HepG2 (cell line): ENCODE data around the gene HNRNPUL1. TPM values are rescaled to one million over a fixed set of nuclear protein-coding genes. Genes with fewer than 3 reads are reported as not detected.

ENCODE experiments used
- CSRNP2 ChIP-seq: sonication (generic); formaldehyde crosslinking; conservative IDR thresholded peaks from 2 replicates; pipeline ENCODE4 v1.8.0; 2022; ENCODE audit warnings: low read depth, missing genetic modification reagents
- GATA4 ChIP-seq: sonication (generic); IDR thresholded peaks from 2 replicates; pipeline ENCODE4 v1.6.1; 2016; ENCODE audit warnings: antibody characterized with exemption, low read depth, borderline replicate concordance
- JDP2 ChIP-seq: sonication (generic); formaldehyde crosslinking; IDR thresholded peaks from 2 replicates; pipeline ENCODE4 v1.8.1; 2022; ENCODE audit warnings: missing genetic modification reagents, borderline replicate concordance
- MZF1 ChIP-seq: sonication (generic); formaldehyde crosslinking; IDR thresholded peaks from 2 replicates; pipeline ENCODE4 v1.8.1; 2023; ENCODE audit warnings: mild to moderate bottlenecking, missing genetic modification reagents, borderline replicate concordance
- ZKSCAN8 ChIP-seq: IDR thresholded peaks from 2 replicates; pipeline ENCODE4 v1.6.1; 2016; ENCODE audit warnings: borderline replicate concordance, missing genetic modification reagents, missing compliant biosample characterization
- ZNF281 ChIP-seq: sonication (generic); formaldehyde crosslinking; IDR thresholded peaks from 2 replicates; pipeline ENCODE4 v1.4.0; 2020; ENCODE audit warnings: missing genetic modification reagents, borderline replicate concordance
- ZNF292 ChIP-seq: sonication (generic); formaldehyde crosslinking; IDR thresholded peaks from 2 replicates; pipeline ENCODE4 v1.8.1; 2022; ENCODE audit warnings: mild to moderate bottlenecking, low read depth, missing genetic modification reagents, borderline replicate concordance
- ZNF407 ChIP-seq: sonication (generic); formaldehyde crosslinking; IDR thresholded peaks from one replicate; pipeline ENCODE4 v1.5.1; 2020; ENCODE audit warnings: mild to moderate bottlenecking, missing genetic modification reagents; ENCODE audit errors: not compliant biosample characterization
- ZNF800 ChIP-seq: sonication (generic); formaldehyde crosslinking; IDR thresholded peaks from 2 replicates; pipeline ENCODE4 v1.4.0; 2020; ENCODE audit warnings: missing genetic modification reagents
- polyA plus RNA-seq, 8 experiments: library from polyadenylated mRNA; depleted of rRNA in 3 of 8; stranded (reverse) in 7 of 8; unstranded in 1 of 8; fragments of >200 nt; fragmentation: Illumina TruSeq in 4 of 8; extraction: Trizol in 4 of 8; gene quantifications; 2 replicates each; pipeline versions ENCODE4 v1.2.1 to v1.2.3, GENCODE V29; 2011 to 2016; ENCODE audit warnings: low read depth in 4 of 8, missing spikeins in 1 of 8, mixed read lengths in 1 of 8; ENCODE audit not compliant: insufficient read depth in 1 of 8
- total RNA-seq, 5 experiments: library from RNA; depleted of rRNA; stranded (reverse); fragments of >200 nt; fragmentation: Illumina TruSeq; extraction: Trizol; gene quantifications; 2 replicates each; pipeline ENCODE4 v1.2.3, GENCODE V29; 2016; ENCODE audit warnings: low read depth in 1 of 5
- TF ChIP-seq, protein P1 (sequence below): sonication (generic); formaldehyde crosslinking; IDR thresholded peaks from 2 replicates; pipeline ENCODE4 v1.5.0; 2020; ENCODE audit warnings: missing genetic modification reagents, mild to moderate bottlenecking, borderline replicate concordance

HNRNPUL1 gene
- total and polyA plus RNA-seq, 2 of the 13 experiments (the other 11 are each of a cell fraction or from before 2014, with no cell fraction given), result 30.9 to 81.7 TPM

GRCh38 chr19:41352609-41353465 lies 88.7 kb downstream of the HNRNPUL1 start (continued):
- TF ChIP-seq CSRNP2 (no peak), ZKSCAN8 (CRISPR knock-in tag) (no peak), GATA4 (no peak), ZNF292 (CRISPR knock-in tag) (no peak), JDP2 (CRISPR knock-in tag) (no peak), ZNF281 (CRISPR knock-in tag) (no peak), ZNF407 (CRISPR knock-in tag) (no peak), ZNF800 (CRISPR knock-in tag) (no peak), MZF1 (no peak)
- TF ChIP-seq, protein P1, sequence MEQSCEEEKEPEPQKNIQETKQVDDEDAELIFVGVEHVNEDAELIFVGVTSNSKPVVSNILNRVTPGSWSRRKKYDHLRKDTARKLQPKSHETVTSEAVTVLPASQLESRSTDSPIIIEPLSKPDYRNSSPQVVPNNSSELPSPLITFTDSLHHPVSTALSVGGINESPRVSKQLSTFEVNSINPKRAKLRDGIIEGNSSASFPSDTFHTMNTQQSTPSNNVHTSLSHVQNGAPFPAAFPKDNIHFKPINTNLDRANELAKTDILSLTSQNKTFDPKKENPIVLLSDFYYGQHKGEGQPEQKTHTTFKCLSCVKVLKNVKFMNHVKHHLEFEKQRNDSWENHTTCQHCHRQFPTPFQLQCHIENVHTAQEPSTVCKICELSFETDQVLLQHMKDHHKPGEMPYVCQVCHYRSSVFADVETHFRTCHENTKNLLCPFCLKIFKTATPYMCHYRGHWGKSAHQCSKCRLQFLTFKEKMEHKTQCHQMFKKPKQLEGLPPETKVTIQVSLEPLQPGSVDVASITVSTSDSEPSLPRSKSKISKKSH (CRISPR knock-in tag), result peak; percentile 38; the same call in 1 of the 2 replicates
